PFSK-1 (cell line): ENCODE data around the gene VPS8.

Source experiments
- FOXP2 ChIP-seq: optimal IDR thresholded peaks from 2 replicates; pipeline ENCODE3; 2011; ENCODE audit warnings: borderline replicate concordance, control low read depth, inconsistent platforms; ENCODE audit not compliant: insufficient read depth; ENCODE audit errors: extremely low read length, extremely low read depth
- POLR2AphosphoS5 ChIP-seq: IDR thresholded peaks from 2 replicates; pipeline ENCODE4 v1.6.1; 2012; ENCODE audit warnings: low read depth, mild to moderate bottlenecking, control low read depth, low read length, moderate library complexity
- REST ChIP-seq, 2 experiments: IDR thresholded peaks; 2 replicates each; pipeline versions ENCODE4 v1.6.1 to v1.8.0; 2011 to 2012; ENCODE audit warnings: low read depth in 2 of 2, low read length in 2 of 2, control low read depth in 1 of 2, inconsistent platforms in 1 of 2, mild to moderate bottlenecking in 1 of 2, moderate library complexity in 1 of 2; ENCODE audit not compliant: insufficient read depth in 1 of 2
- SIN3A ChIP-seq: IDR thresholded peaks from 2 replicates; pipeline ENCODE4 v1.6.1; 2012; ENCODE audit warnings: mild to moderate bottlenecking, low read length, moderate library complexity, borderline replicate concordance; ENCODE audit not compliant: insufficient read depth
- TAF1 ChIP-seq: IDR thresholded peaks from 2 replicates; pipeline ENCODE4 v1.6.1; 2012; ENCODE audit warnings: low read length, control low read depth, borderline replicate concordance; ENCODE audit not compliant: insufficient read depth

VPS8 gene

GRCh38 chr3:184907681-184908649 lies 96.0 kb downstream of the VPS8 start:
- TF ChIP-seq TAF1: no peak
- no peak for TF ChIP-seq FOXP2
- TF ChIP-seq SIN3A: no peak
- no peak for TF ChIP-seq REST (IDR thresholded peaks at IDR 0.05; ENCODE audit: insufficient read depth in 1 of 2, low read depth in 2 of 2, low read length in 2 of 2)
- no peak for TF ChIP-seq POLR2AphosphoS5

GRCh38 chr3:184908859-184909258 lies 96.9 kb downstream of the VPS8 start:
- TF ChIP-seq TAF1 (no peak), REST (IDR thresholded peaks at IDR 0.05; ENCODE audit: insufficient read depth in 1 of 2, low read depth in 2 of 2, low read length in 2 of 2) (no peak), POLR2AphosphoS5 (no peak), SIN3A (no peak), FOXP2 (no peak)

- no peak for TF ChIP-seq POLR2AphosphoS5
- no peak for TF ChIP-seq FOXP2
- TF ChIP-seq REST (IDR thresholded peaks at IDR 0.05; ENCODE audit: insufficient read depth in 1 of 2, low read depth in 2 of 2, low read length in 2 of 2): no peak
- no peak for TF ChIP-seq TAF1
- no peak for TF ChIP-seq SIN3A
Measured at GRCh38 chr3:184910664-184911063, 98.7 kb downstream of the VPS8 start.

GRCh38 chr3:184911570-184911969 lies 99.6 kb downstream of the VPS8 start:
- TF ChIP-seq POLR2AphosphoS5 (no peak), TAF1 (no peak), FOXP2 (no peak), SIN3A (no peak), REST (IDR thresholded peaks at IDR 0.05; ENCODE audit: insufficient read depth in 1 of 2, low read depth in 2 of 2, low read length in 2 of 2) (no peak)
